DOHH2 (cell line): ENCODE measurements around the gene DIP2B.

Experiments
- H3F3A ChIP-seq: fragments of 200-600 bp; sonication (generic), shearing (Covaris generic); 2 replicates; pipeline ENCODE4 v1.6.0; 2016; ENCODE audit warnings: antibody characterized with exemption, mild to moderate bottlenecking; ENCODE audit not compliant: control insufficient read depth, insufficient read depth
- H3K27ac ChIP-seq: fragments of 200-600 bp; sonication (generic); 2 replicates; pipeline ENCODE4 v1.5.1; 2014; ENCODE audit warnings: low read depth, mild to moderate bottlenecking, low read length, moderate library complexity
- H3K27me3 ChIP-seq: fragments of 200-600 bp; sonication (generic); 2 replicates; pipeline ENCODE4 v1.6.1; 2014; ENCODE audit warnings: mild to moderate bottlenecking, low read length, mixed read lengths; ENCODE audit not compliant: control insufficient read depth
- H3K36me3 ChIP-seq: fragments of 200-600 bp; sonication (generic); 2 replicates; pipeline ENCODE4 v1.6.1; 2014; ENCODE audit warnings: mild to moderate bottlenecking, low read length, moderate library complexity, mixed read lengths; ENCODE audit not compliant: control insufficient read depth
- H3K4me1 ChIP-seq: fragments of 200-600 bp; sonication (generic); 2 replicates; pipeline ENCODE4 v1.6.1; 2014; ENCODE audit warnings: mild to moderate bottlenecking, low read length, mixed read lengths; ENCODE audit not compliant: control insufficient read depth
- H3K4me2 ChIP-seq: fragments of 200-600 bp; sonication (generic); 2 replicates; pipeline ENCODE4 v1.6.0; 2014; ENCODE audit warnings: mild to moderate bottlenecking, low read length, moderate library complexity
- H3K4me3 ChIP-seq: fragments of 200-600 bp; sonication (generic); 2 replicates; pipeline ENCODE4 v1.5.1; 2014; ENCODE audit warnings: mild to moderate bottlenecking, low read length, mixed read lengths
- H3K79me2 ChIP-seq: fragments of 200-600 bp; sonication (generic); 2 replicates; pipeline ENCODE4 v1.6.1; 2014; ENCODE audit warnings: mild to moderate bottlenecking, low read length, mixed read lengths; ENCODE audit not compliant: control insufficient read depth
- H3K9me2 ChIP-seq: fragments of 200-600 bp; sonication (generic); replicated peaks from 2 replicates; pipeline ENCODE4 v1.6.1; 2014; ENCODE audit warnings: mild to moderate bottlenecking, low read length, mixed read lengths; ENCODE audit not compliant: control insufficient read depth
- H3K9me3 ChIP-seq: fragments of 200-600 bp; sonication (generic); 2 replicates; pipeline ENCODE4 v1.6.1; 2014; ENCODE audit warnings: antibody characterized with exemption, low read length, mixed read lengths; ENCODE audit not compliant: control insufficient read depth, insufficient read depth
- H4K20me1 ChIP-seq: fragments of 200-600 bp; sonication (generic); 2 replicates; pipeline ENCODE4 v1.6.0; 2014; ENCODE audit warnings: low read depth, mild to moderate bottlenecking, antibody characterized with exemption, low read length, moderate library complexity; ENCODE audit not compliant: control insufficient read depth, insufficient read depth
- CTCF ChIP-seq: fragments of 200-600 bp; sonication (generic); IDR thresholded peaks from one replicate; pipeline ENCODE4 v1.5.1; 2014; ENCODE audit warnings: antibody characterized with exemption, mild to moderate bottlenecking, low read depth, low read length; ENCODE audit not compliant: poor library complexity, severe bottlenecking
- EZH2phosphoT487 ChIP-seq: fragments of 200-600 bp; sonication (generic); IDR thresholded peaks from 2 replicates; pipeline ENCODE4 v1.6.1; 2017; ENCODE audit warnings: borderline replicate concordance, mild to moderate bottlenecking, antibody characterized with exemption, low read length, moderate library complexity, mixed read lengths

Gene DIP2B

GRCh38 chr12:50672158-50672557, 167.4 kb downstream of the DIP2B start:
- Histone ChIP-seq H3K27ac (no peak overlapping the region), H3F3A (no peaks in the 10 kb centered on the region; the same call in 1 of the 2 replicates), H3K4me3 (no peak overlapping the region), H3K9me2 (no peaks in the 10 kb centered on the region), H4K20me1 (no peaks in the 10 kb centered on the region), H3K4me2 (no peak overlapping the region), H3K4me1 (no peaks in the 10 kb centered on the region), H3K79me2 (no peaks in the 10 kb centered on the region), H3K9me3 (no peaks in the 10 kb centered on the region), H3K27me3 (no peaks in the 10 kb centered on the region), H3K36me3 (peaks cover 4% of the 10 kb centered on the region; the same call in 1 of the 2 replicates)
- TF ChIP-seq CTCF: no peak
- TF ChIP-seq EZH2phosphoT487: no peak

- Histone ChIP-seq H3F3A (no peaks in the 10 kb centered on the region; the same call in 1 of the 2 replicates), H3K4me1 (no peaks in the 10 kb centered on the region), H3K4me2 (no peak overlapping the region), H3K27me3 (no peaks in the 10 kb centered on the region), H3K9me2 (no peaks in the 10 kb centered on the region), H3K79me2 (no peaks in the 10 kb centered on the region), H3K4me3 (no peak overlapping the region), H3K36me3 (peaks cover 4% of the 10 kb centered on the region; the same call in 1 of the 2 replicates), H3K27ac (no peak overlapping the region), H3K9me3 (no peaks in the 10 kb centered on the region), H4K20me1 (no peaks in the 10 kb centered on the region)
- TF ChIP-seq CTCF (no peak), EZH2phosphoT487 (no peak)
Observed at GRCh38 chr12:50676756-50677155, 172.0 kb downstream of the DIP2B start.

GRCh38 chr12:50677858-50678257, 173.1 kb downstream of the DIP2B start:
- Histone ChIP-seq H3F3A (no peaks in the 10 kb centered on the region; the same call in 1 of the 2 replicates), H3K79me2 (no peaks in the 10 kb centered on the region), H3K27me3 (no peaks in the 10 kb centered on the region), H3K9me2 (no peaks in the 10 kb centered on the region), H3K36me3 (peaks cover 4% of the 10 kb centered on the region; the same call in 1 of the 2 replicates), H3K27ac (no peak overlapping the region), H3K4me1 (no peaks in the 10 kb centered on the region), H3K4me3 (no peak overlapping the region), H3K4me2 (no peak overlapping the region), H4K20me1 (no peaks in the 10 kb centered on the region), H3K9me3 (no peaks in the 10 kb centered on the region)
- TF ChIP-seq EZH2phosphoT487 (no peak), CTCF (no peak)
